Activated CD8-positive, alpha-beta memory T cell treated with anti-CD3 and anti-CD28 coated beads, Interleukin-2, amount 10 ng/mL, durations not matched to agents 7 days and 5 days (primary cell): Measurements from ENCODE around the gene QPCT. TPM values are rescaled to one million over a fixed set of nuclear protein-coding genes. Genes with fewer than 3 reads are reported as not detected.
A peak's percentile ranks its signal among the peaks of the same experiment; 100 is the strongest.
"Not testable (repeated sequence)": the region's sequence is repeated elsewhere in the genome, so short reads cannot be mapped to it uniquely, and the experiment has no call there.

Experiments used
- ATAC-seq: fragments of 150-1000 bp; cut with Tn5 transposase; one replicate; pipeline ENCODE4 v1.10.0; 2021; ENCODE audit warnings: moderate library complexity
- CTCF ChIA-PET: fragments of 350-600 bp; sonication (Branson Sonifier 250); formaldehyde crosslinking; loops from one replicate; lab custom pipeline; 2021; ENCODE audit warnings: antibody characterized with exemption; lab: Charles Lee
- DNase-seq: peaks from one replicate; pipeline ENCODE4 v3.0.0-alpha.2; 2020
- H3K27ac Mint-ChIP-seq: one replicate; pipeline ENCODE4 v1.8.0; 2021; ENCODE audit warnings: mild to moderate bottlenecking, mixed read lengths
- H3K27me3 Mint-ChIP-seq: one replicate; pipeline ENCODE4 v1.8.0; 2021; ENCODE audit warnings: mixed read lengths
- H3K36me3 Mint-ChIP-seq: one replicate; pipeline ENCODE4 v1.8.0; 2021; ENCODE audit warnings: mild to moderate bottlenecking, mixed read lengths
- H3K4me1 Mint-ChIP-seq: one replicate; pipeline ENCODE4 v1.8.0; 2021; ENCODE audit warnings: mixed read lengths
- H3K4me3 Mint-ChIP-seq: one replicate; pipeline ENCODE4 v1.8.0; 2021; ENCODE audit warnings: mild to moderate bottlenecking, moderate library complexity, mixed read lengths
- H3K9me3 Mint-ChIP-seq: one replicate; pipeline ENCODE4 v1.8.0; 2022; ENCODE audit warnings: low read depth, mixed read lengths
- total RNA-seq, 2 experiments: library from RNA; stranded (reverse); gene quantifications; one replicate each; pipeline ENCODE4 v1.2.3, GENCODE V29; 2021

Gene QPCT
- total RNA-seq, 2 experiments from 2014 or later: 1.9 TPM; not detected in 1

- DNase-seq (no peak), ATAC-seq (peak; percentile 12)
- CTCF ChIA-PET: interaction anchor here (0.9 to 5.1 kb wide), 4 partner anchors 14 to 88 kb away, joined by 3 to 25 read pairs (median 3); no protein-coding TSS in a partner anchor
- H3K36me3 Mint-ChIP-seq: peaks cover 7% of the 10 kb centered on the region
- peaks cover 74% of the 10 kb centered on the region for H3K27me3 Mint-ChIP-seq
- H3K9me3 Mint-ChIP-seq: no peaks in the 10 kb centered on the region
- peaks cover 27% of the 10 kb centered on the region for H3K4me1 Mint-ChIP-seq
- no peak overlapping the region for H3K27ac Mint-ChIP-seq
- peak overlapping the region; percentile 45 for H3K4me3 Mint-ChIP-seq
These were observed 31.4 kb downstream of the QPCT start for GRCh38 chr2:37375741-37376288.

GRCh38 chr2:37376421-37377186, 32.2 kb downstream of the QPCT start:
- ATAC-seq: peak; percentile 84
- DNase-seq: peak; percentile 53
- peaks cover 27% of the 10 kb centered on the region for H3K4me1 Mint-ChIP-seq
- peaks cover 66% of the 10 kb centered on the region for H3K27me3 Mint-ChIP-seq
- H3K4me3 Mint-ChIP-seq: peak overlapping the region; percentile 45
- CTCF ChIA-PET: interaction anchor here (0.7 to 5.1 kb wide), 6 partner anchors 20 to 548 kb away, joined by 3 to 25 read pairs (median 3); no protein-coding TSS in a partner anchor
- H3K9me3 Mint-ChIP-seq: no peaks in the 10 kb centered on the region
- peak overlapping the region; percentile 64 for H3K27ac Mint-ChIP-seq
- peaks cover 7% of the 10 kb centered on the region for H3K36me3 Mint-ChIP-seq

- Mint-ChIP-seq H3K9me3 (no peaks in the 10 kb centered on the region), H3K4me1 (peaks cover 27% of the 10 kb centered on the region), H3K36me3 (peaks cover 7% of the 10 kb centered on the region), H3K4me3 (peak overlapping the region; percentile 45), H3K27ac (no peak overlapping the region), H3K27me3 (peaks cover 60% of the 10 kb centered on the region)
- peak; percentile 72 for ATAC-seq
- CTCF ChIA-PET: interaction anchor here (0.7 to 5.1 kb wide), 5 partner anchors 19 to 547 kb away, joined by 3 to 25 read pairs (median 3); no protein-coding TSS in a partner anchor
- DNase-seq: peak; percentile 63
These were observed 32.7 kb downstream of the QPCT start for GRCh38 chr2:37377187-37377532.

- Mint-ChIP-seq H3K27me3 (peaks cover 51% of the 10 kb centered on the region), H3K4me1 (peaks cover 27% of the 10 kb centered on the region), H3K4me3 (no peak overlapping the region), H3K27ac (no peak overlapping the region), H3K36me3 (peaks cover 7% of the 10 kb centered on the region), H3K9me3 (no peaks in the 10 kb centered on the region)
- ATAC-seq (no peak), DNase-seq (no peak)
- CTCF ChIA-PET: interaction anchor here (1.1 to 5.1 kb wide), 2 partner anchors 18 to 455 kb away, joined by 3 to 25 read pairs; no protein-coding TSS in a partner anchor
These were observed 34.0 kb downstream of the QPCT start for GRCh38 chr2:37378411-37378810.

- ATAC-seq (no peak), DNase-seq (no peak)
- no peak overlapping the region for H3K4me3 Mint-ChIP-seq
- H3K27ac Mint-ChIP-seq: no peak overlapping the region
- CTCF ChIA-PET: interaction anchor here (0.9 to 5.1 kb wide), 3 partner anchors 11 to 736 kb away, joined by 3 to 25 read pairs (median 4); no protein-coding TSS in a partner anchor
- H3K36me3 Mint-ChIP-seq: peaks cover 7% of the 10 kb centered on the region
- H3K4me1 Mint-ChIP-seq: peaks cover 26% of the 10 kb centered on the region
- H3K9me3 Mint-ChIP-seq: no peaks in the 10 kb centered on the region
- H3K27me3 Mint-ChIP-seq: peaks cover 39% of the 10 kb centered on the region
These were observed 35.5 kb downstream of the QPCT start for GRCh38 chr2:37379881-37380296.

- H3K36me3 Mint-ChIP-seq, CTCF ChIA-PET, H3K27ac Mint-ChIP-seq, DNase-seq, H3K4me3 Mint-ChIP-seq, ATAC-seq, H3K9me3 Mint-ChIP-seq: not testable (repeated sequence)
- Mint-ChIP-seq H3K27me3 (peaks cover 31% of the 10 kb centered on the region), H3K4me1 (peaks cover 23% of the 10 kb centered on the region)
These were observed 36.4 kb downstream of the QPCT start for GRCh38 chr2:37380787-37381186.

GRCh38 chr2:37384261-37384660, 39.8 kb downstream of the QPCT start:
- H3K9me3 Mint-ChIP-seq, H3K27ac Mint-ChIP-seq, DNase-seq, H3K36me3 Mint-ChIP-seq, ATAC-seq, H3K27me3 Mint-ChIP-seq, CTCF ChIA-PET, H3K4me3 Mint-ChIP-seq, H3K4me1 Mint-ChIP-seq: not testable (repeated sequence)

GRCh38 chr2:37387148-37387835, 42.9 kb downstream of the QPCT start:
- H3K4me1 Mint-ChIP-seq: peaks cover 3% of the 10 kb centered on the region
- CTCF ChIA-PET: interaction anchor here (1.0 kb wide), 1 partner anchor 9 kb away, joined by 5 read pairs; no protein-coding TSS in a partner anchor
- H3K27ac Mint-ChIP-seq: no peak overlapping the region
- H3K36me3 Mint-ChIP-seq: no peaks in the 10 kb centered on the region
- ATAC-seq (no peak), DNase-seq (no peak)
- no peak overlapping the region for H3K4me3 Mint-ChIP-seq
- H3K9me3 Mint-ChIP-seq: no peaks in the 10 kb centered on the region
- peaks cover 3% of the 10 kb centered on the region for H3K27me3 Mint-ChIP-seq

GRCh38 chr2:37388074-37388473, 43.6 kb downstream of the QPCT start:
- Mint-ChIP-seq H3K4me1 (peaks cover 3% of the 10 kb centered on the region), H3K36me3 (no peaks in the 10 kb centered on the region), H3K4me3 (no peak overlapping the region), H3K9me3 (no peaks in the 10 kb centered on the region), H3K27ac (no peak overlapping the region), H3K27me3 (peaks cover 3% of the 10 kb centered on the region)
- ATAC-seq (no peak), DNase-seq (no peak)
- CTCF ChIA-PET: no interaction called here

- no peak for DNase-seq
- peaks cover 3% of the 10 kb centered on the region for H3K27me3 Mint-ChIP-seq
- H3K4me1 Mint-ChIP-seq: peaks cover 3% of the 10 kb centered on the region
- CTCF ChIA-PET: interaction anchor here (1.2 to 3.6 kb wide), 5 partner anchors 12 to 487 kb away, joined by 4 to 18 read pairs (median 5); no protein-coding TSS in a partner anchor
- H3K36me3 Mint-ChIP-seq: no peaks in the 10 kb centered on the region
- H3K9me3 Mint-ChIP-seq: no peaks in the 10 kb centered on the region
- H3K27ac Mint-ChIP-seq: no peak overlapping the region
- H3K4me3 Mint-ChIP-seq: no peak overlapping the region
- no peak for ATAC-seq
These were observed 45.0 kb downstream of the QPCT start for GRCh38 chr2:37389395-37389794.

- DNase-seq (peak; percentile 76), ATAC-seq (peak; percentile 97)
- H3K4me1 Mint-ChIP-seq: peaks cover 3% of the 10 kb centered on the region
- H3K36me3 Mint-ChIP-seq: no peaks in the 10 kb centered on the region
- no peaks in the 10 kb centered on the region for H3K9me3 Mint-ChIP-seq
- no peak overlapping the region for H3K4me3 Mint-ChIP-seq
- CTCF ChIA-PET: interaction anchor here (0.6 to 3.6 kb wide), 10 partner anchors 9 to 487 kb away, joined by 4 to 18 read pairs (median 5); no protein-coding TSS in a partner anchor
- peaks cover 3% of the 10 kb centered on the region for H3K27me3 Mint-ChIP-seq
- H3K27ac Mint-ChIP-seq: peak overlapping the region; percentile 33
These were observed 45.7 kb downstream of the QPCT start for GRCh38 chr2:37389989-37390765.

- Mint-ChIP-seq H3K36me3 (no peaks in the 10 kb centered on the region), H3K9me3 (no peaks in the 10 kb centered on the region), H3K27ac (peak overlapping the region; percentile 33), H3K27me3 (peaks cover 3% of the 10 kb centered on the region), H3K4me3 (no peak overlapping the region), H3K4me1 (peaks cover 3% of the 10 kb centered on the region)
- no peak for ATAC-seq
- no peak for DNase-seq
- CTCF ChIA-PET: interaction anchor here (0.6 to 3.6 kb wide), 9 partner anchors 8 to 486 kb away, joined by 4 to 18 read pairs (median 5); no protein-coding TSS in a partner anchor
These were observed 46.3 kb downstream of the QPCT start for GRCh38 chr2:37390777-37391176.
